ENCODE results near the gene FCN1. TPM values are rescaled to one million over a fixed set of nuclear protein-coding genes. Genes with fewer than 3 reads are reported as not detected.

FCN1 gene
- total RNA-seq, 1 donor from 2014 or later = not detected

DNA sequence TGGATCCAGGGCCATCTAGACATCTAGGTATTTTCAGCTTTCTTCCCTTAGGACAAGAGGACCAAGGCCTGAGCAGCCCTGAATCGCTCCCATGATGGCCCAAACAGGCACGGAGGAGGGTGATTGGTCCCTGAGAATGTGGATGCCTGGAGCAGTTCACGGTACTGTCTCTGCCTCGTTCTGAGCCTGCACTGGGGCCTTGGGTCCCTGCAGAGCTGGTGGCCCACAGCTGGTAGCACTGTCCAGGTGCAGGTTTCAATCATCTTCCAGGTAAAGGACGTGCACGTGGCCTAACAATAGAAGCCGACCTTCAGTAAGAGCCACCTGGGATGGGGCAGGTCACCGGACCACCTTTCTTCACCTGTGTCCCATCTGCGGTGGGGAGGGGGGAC lies 19.4 kb upstream of the FCN1 start:
- Histone ChIP-seq H3K4me3 (ENCODE audit: low read depth, low read length) (no peak overlapping the region), H3K36me3 (ENCODE audit: control insufficient read depth, insufficient read depth, low read length) (no peaks in the 10 kb centered on the region), H3K27me3 (ENCODE audit: control insufficient read depth, insufficient read depth, low read length) (peaks cover 8% of the 10 kb centered on the region)
- no peak for DNase-seq (ENCODE audit: low read depth)
- TF ChIP-seq, protein P1, sequence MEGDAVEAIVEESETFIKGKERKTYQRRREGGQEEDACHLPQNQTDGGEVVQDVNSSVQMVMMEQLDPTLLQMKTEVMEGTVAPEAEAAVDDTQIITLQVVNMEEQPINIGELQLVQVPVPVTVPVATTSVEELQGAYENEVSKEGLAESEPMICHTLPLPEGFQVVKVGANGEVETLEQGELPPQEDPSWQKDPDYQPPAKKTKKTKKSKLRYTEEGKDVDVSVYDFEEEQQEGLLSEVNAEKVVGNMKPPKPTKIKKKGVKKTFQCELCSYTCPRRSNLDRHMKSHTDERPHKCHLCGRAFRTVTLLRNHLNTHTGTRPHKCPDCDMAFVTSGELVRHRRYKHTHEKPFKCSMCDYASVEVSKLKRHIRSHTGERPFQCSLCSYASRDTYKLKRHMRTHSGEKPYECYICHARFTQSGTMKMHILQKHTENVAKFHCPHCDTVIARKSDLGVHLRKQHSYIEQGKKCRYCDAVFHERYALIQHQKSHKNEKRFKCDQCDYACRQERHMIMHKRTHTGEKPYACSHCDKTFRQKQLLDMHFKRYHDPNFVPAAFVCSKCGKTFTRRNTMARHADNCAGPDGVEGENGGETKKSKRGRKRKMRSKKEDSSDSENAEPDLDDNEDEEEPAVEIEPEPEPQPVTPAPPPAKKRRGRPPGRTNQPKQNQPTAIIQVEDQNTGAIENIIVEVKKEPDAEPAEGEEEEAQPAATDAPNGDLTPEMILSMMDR (IDR thresholded peaks at IDR 0.05; ENCODE audit: insufficient read depth, low read length, poor library complexity, severe bottlenecking) = no peak

- H3K27me3 ChIP-seq (ENCODE audit: control insufficient read depth, insufficient read depth, low read length) = peaks cover 8% of the 10 kb centered on the region
- no peak for DNase-seq (ENCODE audit: low read depth)
- H3K4me3 ChIP-seq (ENCODE audit: low read depth, low read length) = no peak overlapping the region
- TF ChIP-seq, protein P1 (IDR thresholded peaks at IDR 0.05; ENCODE audit: insufficient read depth, low read length, poor library complexity, severe bottlenecking) = no peak
- no peaks in the 10 kb centered on the region for H3K36me3 ChIP-seq (ENCODE audit: control insufficient read depth, insufficient read depth, low read length)
Measured at GRCh38 chr9:134936346-134937163, 18.8 kb upstream of the FCN1 start.

DNA sequence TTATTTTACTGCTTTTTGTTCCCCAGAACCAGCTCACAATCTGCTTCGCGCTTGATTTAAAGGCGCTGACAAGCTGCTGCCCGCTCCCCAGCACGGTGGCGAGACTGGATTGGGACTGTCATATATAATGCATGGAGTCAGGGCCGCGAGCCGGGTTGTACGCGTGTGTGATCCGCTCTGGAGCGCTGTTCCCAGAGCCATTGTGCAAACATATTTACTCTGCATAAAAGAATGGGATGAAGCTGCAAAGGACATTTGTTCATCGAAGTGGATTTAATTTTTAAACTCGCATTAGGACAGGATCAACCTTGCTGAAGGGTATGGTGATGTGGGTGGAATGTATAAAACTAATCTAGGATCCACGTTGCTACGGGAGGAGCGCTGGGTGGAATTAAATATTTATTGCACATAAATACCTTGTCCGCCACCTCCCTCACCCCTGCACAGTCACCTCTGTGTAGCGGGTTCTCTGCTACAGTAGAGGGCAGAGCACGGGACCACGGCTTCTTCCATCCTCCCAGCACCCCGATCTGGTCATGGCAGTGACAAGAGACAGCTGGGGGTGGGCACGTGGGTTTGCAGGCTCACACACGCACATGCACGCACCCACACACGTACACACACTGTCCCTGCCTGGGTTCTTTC lies 18.1 kb upstream of the FCN1 start:
- Histone ChIP-seq H3K36me3 (ENCODE audit: control insufficient read depth, insufficient read depth, low read length) (no peaks in the 10 kb centered on the region), H3K4me3 (ENCODE audit: low read depth, low read length) (no peak overlapping the region), H3K27me3 (ENCODE audit: control insufficient read depth, insufficient read depth, low read length) (peaks cover 8% of the 10 kb centered on the region)
- DNase-seq (ENCODE audit: low read depth) = no peak
- TF ChIP-seq, protein P1 (IDR thresholded peaks at IDR 0.05; ENCODE audit: insufficient read depth, low read length, poor library complexity, severe bottlenecking) = no peak

DNA sequence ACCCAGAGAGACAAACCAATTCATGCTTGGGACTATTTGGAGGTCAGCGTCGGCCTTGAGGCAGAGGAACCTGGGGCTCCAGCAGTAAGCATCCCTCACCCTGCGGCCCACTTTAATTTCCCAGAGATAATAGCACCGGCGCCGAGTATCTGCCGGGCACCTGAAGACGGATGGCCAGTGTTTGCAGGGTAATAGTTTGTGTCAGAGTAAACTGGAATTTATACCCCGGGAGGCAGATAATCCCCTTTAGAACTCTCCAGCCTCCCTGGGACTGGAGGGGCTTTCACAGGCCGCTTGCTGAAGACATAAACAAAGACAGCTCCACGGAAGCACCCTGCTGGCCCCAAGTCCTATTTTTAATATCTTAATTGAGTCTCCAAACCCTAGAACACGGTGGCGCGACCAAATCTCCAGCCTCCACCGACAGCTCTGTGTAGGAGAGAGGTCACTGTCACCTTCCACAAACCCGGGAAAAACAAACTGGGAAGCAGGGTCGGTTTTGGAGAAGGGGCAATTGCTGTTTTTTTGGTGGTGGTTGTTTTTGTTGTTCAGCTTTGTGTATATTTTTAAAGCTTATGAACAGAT lies 17.4 kb upstream of the FCN1 start:
- no peak for DNase-seq (ENCODE audit: low read depth)
- TF ChIP-seq, protein P1 (IDR thresholded peaks at IDR 0.05; ENCODE audit: insufficient read depth, low read length, poor library complexity, severe bottlenecking) = no peak
- peaks cover 8% of the 10 kb centered on the region for H3K27me3 ChIP-seq (ENCODE audit: control insufficient read depth, insufficient read depth, low read length)

DNA sequence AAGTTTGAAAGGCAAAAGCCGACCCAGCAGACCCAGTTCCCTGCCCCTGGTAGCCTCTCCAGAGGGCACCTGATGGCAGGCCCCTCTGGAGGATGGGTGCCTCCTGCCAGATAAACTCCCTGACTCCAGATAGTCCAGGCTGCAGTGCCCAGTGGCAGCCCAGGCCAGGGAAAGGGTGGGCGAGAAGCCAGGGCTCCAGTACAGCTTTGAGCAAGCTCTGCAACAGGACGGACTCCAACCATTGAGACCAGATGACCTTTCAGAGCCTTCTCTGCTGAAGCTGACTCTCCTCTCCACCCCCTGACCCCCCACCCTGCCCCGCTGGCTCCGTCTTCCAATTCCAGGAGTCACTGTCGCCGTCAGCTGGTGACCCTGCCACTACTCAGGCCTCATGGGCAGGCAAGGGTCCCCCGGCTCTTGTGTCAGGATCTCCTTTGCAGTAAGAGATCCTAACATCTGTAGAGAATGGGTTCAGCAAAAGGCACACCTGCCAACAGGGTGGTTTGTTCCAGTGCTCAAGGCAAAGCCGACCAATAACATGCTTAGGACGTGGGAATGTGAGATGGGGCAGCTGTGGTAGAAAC lies 15.5 kb upstream of the FCN1 start:
- H3K4me3 ChIP-seq (ENCODE audit: low read depth, low read length) = no peak overlapping the region
- H3K27me3 ChIP-seq (ENCODE audit: control insufficient read depth, insufficient read depth, low read length) = peaks cover 8% of the 10 kb centered on the region
- TF ChIP-seq, protein P1 (IDR thresholded peaks at IDR 0.05; ENCODE audit: insufficient read depth, low read length, poor library complexity, severe bottlenecking) = no peak
- H3K36me3 ChIP-seq (ENCODE audit: control insufficient read depth, insufficient read depth, low read length) = no peaks in the 10 kb centered on the region
- DNase-seq (ENCODE audit: low read depth) = no peak

More for the DNA sequence above, 17.4 kb upstream of the FCN1 start:
- no peak overlapping the region for H3K4me3 ChIP-seq (ENCODE audit: low read depth, low read length)
- H3K36me3 ChIP-seq (ENCODE audit: control insufficient read depth, insufficient read depth, low read length) = no peaks in the 10 kb centered on the region

All from kidney epithelial cell (primary cell).